Stimulated activated CD4-positive, alpha-beta T cell treated with anti-CD3 and anti-CD28 coated beads, Interleukin-4, amount 100 ng/mL, for 24 hours (primary cell): ENCODE data around the gene ANO4.
"Not testable (repeated sequence)": the region's sequence is repeated elsewhere in the genome, so short reads cannot be mapped to it uniquely, and the experiment has no call there.

Experiments used
- DNase-seq: peaks from one replicate; pipeline ENCODE4 v3.0.0-alpha.2; 2020

The ANO4 gene

DNA sequence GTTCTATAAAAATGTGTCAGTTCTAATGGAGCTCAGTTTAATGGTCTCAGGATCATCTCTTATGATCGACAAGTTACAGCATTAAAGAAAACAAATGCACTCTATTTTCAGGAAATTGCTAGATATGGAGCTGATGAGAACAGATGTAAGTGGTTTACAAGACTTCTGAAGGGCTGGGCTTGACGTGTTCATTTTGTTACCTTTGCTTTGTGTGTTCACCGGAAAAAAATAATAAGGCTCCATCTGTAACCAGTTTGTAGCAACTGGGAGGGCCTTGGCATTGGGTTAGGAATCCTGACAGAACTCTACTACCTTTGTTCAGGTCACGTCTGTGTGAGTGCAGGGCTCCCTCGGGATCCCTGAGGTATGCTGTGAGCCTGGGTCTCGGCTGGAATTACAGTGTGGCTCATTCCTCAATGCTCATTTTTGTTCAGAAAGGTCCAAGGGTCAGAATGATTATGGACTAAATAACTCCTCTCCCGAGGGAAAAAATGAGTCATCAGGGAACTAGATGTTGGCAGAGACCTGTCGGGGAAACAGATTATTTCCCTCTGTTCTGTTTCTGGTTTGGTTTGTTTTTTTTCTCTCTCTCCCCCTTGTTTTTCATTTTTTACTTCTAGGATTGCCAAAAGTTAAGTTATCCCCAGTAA lies 257.4 kb downstream of the ANO4 start:
- no peak for DNase-seq

DNA sequence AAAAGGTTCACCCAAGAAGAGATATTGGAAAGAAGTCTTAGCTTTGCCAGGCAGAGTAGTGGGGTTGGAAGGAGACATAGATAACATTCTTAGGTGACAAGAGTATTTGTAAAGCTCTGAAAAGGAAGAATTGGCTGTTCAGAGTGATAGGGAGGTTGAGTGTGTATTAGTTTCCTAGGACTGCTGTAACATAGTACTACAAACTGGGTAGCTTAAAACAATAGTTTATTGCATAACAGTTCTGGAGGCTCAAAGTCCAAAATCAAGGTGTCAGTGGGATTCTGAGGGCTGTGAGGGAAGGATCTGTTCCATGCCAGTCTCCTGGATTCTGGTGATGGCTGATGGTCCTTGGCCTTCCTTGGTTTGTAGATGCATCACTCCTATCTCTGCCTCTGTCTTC lies 258.6 kb downstream of the ANO4 start:
- no peak for DNase-seq

DNA sequence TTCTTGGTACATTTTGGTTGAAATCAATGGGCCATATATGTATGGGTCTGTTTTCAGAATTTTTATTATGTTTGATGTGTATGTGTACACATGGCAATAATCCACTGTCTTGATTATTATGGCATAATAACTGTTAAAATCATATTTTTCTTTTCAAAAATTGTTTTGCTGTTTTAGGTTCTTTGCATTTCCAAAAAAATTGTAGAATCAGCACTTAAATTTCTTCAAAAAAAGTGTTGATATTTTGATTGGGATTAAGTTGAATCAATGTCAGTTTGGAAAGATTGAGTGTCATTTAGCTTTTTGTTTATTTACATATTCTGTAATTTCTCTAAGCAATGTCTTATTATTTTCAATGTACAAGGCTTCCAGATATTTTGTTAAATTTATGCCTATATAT lies 261.4 kb downstream of the ANO4 start:
- no peak for DNase-seq

- not testable (repeated sequence) for DNase-seq
Observed at GRCh38 chr12:101062508-101062907, 267.9 kb downstream of the ANO4 start.

GRCh38 chr12:101064721-101065120 lies 270.1 kb downstream of the ANO4 start:
- DNase-seq: no peak

DNA sequence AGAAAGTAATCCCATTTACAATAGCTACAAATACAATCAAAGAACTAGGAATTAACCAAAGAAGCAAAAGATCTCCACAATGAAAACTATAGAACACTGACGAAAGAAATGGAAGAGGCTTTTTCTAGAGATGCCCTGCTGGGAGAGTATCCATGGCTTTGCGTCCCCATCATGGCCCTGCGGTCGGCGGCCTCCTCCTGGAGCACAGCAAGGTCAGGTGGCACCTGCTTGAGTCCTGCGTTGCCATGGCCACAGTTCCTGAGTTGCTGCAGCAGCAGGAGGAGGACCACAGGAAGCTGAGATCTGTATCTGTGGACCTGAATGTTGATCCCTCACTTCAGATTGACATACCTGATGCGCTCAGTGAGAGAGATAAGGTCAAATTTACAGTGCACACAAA lies 271.9 kb downstream of the ANO4 start:
- no peak for DNase-seq

DNA sequence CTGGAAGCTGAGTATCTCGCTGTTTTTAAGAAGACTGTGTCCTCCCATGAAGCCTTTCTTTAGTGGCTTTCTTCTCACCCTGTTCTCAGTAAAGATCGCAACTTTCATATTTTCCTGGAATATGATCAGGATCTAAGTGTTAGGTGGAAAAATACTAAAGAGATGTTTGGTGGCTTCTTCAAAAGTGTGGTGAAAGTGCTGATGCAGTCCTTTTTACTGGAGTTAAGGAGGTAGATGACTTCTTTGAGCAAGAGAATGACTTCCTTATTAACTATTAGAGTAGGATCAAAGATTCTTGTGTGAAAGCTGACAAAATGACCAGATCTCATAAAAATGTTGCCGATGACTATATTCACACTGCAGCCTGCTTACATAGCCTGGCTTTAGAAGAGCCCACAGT lies 273.8 kb downstream of the ANO4 start:
- no peak for DNase-seq

- DNase-seq: no peak
Observed at GRCh38 chr12:101068836-101069235, 274.3 kb downstream of the ANO4 start.

- no peak for DNase-seq
Observed at GRCh38 chr12:101074940-101075680, 280.5 kb downstream of the ANO4 start.

- no peak for DNase-seq
Observed at GRCh38 chr12:101076921-101077320, 282.3 kb downstream of the ANO4 start.

DNA sequence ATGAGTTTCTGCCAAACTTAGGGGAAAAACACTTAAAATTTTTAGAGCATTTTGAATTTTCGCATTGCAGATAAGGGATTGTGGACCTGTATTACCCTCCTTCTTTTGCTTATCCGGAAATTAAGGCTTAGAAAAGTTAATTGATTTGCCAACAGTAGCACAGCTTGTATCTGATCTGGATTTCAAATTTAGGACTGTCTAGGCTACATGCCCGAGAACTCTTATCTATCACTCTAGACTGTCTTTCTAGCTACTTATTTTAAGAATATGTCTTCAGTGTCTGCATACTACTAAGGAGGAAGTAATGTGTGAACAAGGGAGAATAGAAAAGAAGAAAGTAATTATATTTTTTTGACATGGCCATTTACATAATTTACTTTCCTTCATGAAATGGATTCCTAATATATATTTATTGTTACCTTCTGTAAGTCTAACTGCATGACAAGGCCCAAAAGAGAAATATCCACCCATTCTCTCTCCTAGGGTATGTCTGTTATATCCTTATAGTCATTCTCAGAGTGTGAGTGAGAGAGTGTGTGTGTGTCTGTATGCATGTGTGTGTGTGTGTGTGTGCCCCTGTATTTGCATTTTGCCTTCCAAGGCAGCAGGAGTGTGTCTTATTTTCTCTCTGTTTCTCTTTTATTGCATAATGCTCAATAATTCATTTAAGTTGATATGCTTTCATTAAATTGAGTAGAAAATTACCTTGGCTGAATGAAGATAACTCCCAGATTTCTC lies 283.4 kb downstream of the ANO4 start:
- DNase-seq: no peak

DNA sequence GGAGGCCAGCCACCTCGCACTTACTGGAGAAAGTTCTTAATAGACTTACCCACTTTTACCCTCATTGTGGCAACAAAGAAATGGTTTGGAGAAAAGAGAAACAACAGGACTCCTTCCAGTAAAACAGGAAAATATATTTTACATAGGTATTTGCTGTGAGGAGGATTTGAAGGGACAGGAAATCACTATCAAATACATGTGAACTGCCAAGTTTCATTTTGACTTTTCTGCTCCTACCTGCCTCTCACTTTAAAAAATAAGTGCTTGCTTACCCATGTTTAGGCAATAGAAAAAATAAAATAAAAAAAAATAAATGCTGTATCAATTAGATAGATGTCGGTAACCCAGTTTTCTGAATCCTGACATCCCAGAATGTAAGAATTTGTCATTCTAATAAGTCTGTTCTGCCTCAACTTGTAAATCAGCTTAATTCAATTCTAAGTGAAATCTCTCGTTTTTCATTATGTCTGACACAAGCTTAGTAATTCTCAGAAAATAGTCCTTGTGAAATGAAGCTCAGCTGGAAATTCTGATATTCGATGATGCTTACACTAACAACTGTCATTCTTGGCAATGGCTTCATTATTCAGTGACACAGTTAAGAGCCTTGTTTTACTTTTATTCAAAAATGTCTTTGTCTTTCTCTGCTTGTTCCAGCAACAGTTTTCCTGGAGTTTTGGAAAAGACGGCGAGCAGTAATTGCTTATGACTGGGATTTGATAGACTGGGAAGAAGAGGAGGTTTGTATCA lies 284.1 kb downstream of the ANO4 start:
- no peak for DNase-seq

GRCh38 chr12:101082706-101083105 lies 288.1 kb downstream of the ANO4 start:
- DNase-seq: no peak

- DNase-seq: no peak
Observed at GRCh38 chr12:101086490-101087135, 292.0 kb downstream of the ANO4 start.

DNA sequence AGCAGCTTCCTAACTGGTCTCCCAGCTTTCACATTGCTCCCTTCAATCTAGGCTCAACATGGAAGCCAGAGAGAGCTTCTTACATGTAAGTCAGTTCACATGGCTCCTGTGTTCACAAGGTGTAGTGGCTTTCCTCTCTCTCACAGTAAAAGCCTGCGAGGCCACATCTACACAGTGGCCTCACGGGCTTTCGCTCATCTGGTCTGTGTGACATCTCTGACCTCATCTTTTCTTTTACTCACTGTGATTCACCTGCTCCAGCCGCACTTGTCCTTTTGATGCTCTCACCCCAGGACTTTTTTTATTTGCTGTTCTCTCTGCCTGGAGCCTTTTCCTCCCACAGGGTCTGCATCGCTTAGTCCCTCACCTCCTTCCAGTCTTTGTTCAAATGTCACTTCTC lies 293.3 kb downstream of the ANO4 start:
- DNase-seq: no peak

DNA sequence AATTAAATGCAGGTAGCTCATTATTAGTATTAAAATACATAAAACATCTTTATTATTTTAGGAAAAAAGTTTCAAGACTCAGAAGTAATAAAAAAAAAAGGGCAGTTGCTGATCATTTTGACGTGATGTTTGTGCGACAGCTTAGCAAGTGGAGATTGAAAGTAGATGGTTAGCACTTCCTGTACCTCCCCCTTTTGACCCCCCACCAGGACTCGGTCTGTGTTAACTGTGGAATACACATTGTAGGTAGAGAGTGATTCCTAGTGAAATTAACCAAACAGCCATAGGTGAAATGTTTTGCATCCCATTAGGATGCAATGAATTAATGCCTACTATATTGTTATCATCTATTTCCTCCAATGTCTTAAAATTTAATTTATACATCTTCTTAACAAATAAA lies 294.7 kb downstream of the ANO4 start:
- no peak for DNase-seq

DNA sequence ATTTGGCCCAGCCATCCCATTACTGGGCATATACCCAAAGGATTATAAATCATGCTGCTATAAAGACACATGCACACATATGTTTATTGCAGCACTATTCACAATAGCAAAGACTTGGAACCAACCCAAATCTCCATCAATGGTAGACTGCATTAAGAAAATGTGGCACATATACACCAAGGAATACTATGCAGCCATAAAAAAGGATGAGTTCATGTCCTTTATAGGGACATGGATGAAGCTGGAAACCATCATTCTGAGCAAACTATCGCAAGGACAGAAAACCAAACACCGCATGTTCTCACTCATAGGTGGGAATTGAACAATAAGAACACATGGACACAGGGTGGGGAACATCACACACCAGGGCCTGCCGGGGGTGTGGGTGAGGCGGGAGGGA lies 295.6 kb downstream of the ANO4 start:
- DNase-seq: not testable (repeated sequence)

GRCh38 chr12:101097829-101098580 lies 303.4 kb downstream of the ANO4 start:
- DNase-seq: no peak

DNA sequence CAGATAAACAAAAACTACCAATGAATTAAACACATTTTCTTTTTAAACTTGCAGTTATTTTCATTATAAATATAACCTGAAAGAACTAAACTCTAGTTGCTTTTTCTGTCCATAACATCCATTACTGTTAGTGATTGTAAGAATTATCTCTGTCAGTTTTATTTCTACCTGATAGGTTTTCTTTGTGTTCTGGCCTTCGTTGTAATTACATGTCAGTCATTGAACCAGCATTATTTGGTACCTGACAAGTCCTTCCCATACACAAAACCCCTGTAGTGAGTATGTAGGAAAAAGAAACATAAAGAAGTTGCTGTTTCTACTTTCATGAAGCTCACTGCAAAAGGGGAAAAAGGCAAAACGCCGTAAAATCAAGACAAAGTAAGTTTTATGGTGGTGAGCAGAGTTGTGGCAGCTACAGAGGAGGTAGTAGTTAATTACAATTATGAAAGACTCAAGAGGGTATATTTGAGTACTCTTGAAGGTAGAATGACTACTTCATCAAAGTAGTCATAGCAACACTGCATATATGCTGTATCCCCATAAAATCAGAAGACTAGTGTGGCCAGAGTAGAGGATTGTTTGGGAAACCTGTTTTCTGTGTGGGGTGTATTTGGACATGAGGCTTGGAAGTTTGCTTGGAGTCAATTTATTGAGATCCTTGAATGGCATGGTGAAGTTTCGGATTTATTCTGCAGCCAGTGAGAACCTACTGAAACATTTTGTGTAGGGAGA lies 312.6 kb downstream of the ANO4 start:
- no peak for DNase-seq

DNA sequence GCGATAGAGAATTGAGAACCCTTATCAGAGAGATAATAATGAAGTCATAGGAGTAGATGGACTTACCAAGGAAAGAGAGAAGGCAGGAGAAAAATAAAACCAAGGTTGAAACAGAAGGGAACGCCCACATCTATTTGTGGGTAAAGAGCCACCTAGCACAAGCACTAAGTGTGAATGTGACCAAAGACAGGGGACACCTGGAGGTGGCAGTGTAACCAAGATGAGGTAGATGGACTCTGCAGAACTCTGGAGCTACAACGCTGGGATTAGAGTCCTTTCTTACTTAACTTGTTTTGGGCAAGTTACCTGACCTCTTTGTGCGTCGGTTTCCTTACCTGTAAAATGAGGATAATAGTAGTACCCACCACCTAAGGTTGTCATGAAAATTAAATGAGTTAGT lies 313.6 kb downstream of the ANO4 start:
- DNase-seq: no peak

GRCh38 chr12:101110866-101111265 lies 316.3 kb downstream of the ANO4 start:
- DNase-seq: no peak
